Measurements from ENCODE around the gene TRABD2B.

Gene TRABD2B

DNA sequence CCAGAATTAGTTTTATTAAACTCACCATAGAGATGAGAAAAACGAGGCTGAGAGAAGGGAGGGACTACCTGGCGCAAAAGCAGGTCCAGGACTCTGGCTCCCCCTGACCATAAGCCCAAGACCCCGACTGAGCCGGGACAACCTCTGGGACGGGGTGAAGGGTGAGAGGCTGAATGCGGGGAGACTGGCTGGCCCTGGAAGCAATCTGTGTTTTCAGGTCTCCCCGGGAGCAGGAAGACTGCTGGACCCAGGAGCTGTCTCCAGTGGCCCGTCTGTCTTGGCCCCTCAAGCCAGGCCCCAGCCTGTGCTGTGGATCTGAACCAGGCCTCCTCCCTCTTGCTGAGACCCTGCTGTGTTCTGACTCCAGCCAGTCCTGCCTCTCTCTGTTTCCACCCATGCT lies 240.8 kb downstream of the TRABD2B start:
- no peak for TF ChIP-seq CTCF (conservative IDR thresholded peaks at IDR 0.05)
- H3K27ac ChIP-seq, result no peak overlapping the region

- no peak overlapping the region for H3K27ac ChIP-seq
Measured at GRCh38 chr1:47756006-47756405, 241.2 kb downstream of the TRABD2B start.

DNA sequence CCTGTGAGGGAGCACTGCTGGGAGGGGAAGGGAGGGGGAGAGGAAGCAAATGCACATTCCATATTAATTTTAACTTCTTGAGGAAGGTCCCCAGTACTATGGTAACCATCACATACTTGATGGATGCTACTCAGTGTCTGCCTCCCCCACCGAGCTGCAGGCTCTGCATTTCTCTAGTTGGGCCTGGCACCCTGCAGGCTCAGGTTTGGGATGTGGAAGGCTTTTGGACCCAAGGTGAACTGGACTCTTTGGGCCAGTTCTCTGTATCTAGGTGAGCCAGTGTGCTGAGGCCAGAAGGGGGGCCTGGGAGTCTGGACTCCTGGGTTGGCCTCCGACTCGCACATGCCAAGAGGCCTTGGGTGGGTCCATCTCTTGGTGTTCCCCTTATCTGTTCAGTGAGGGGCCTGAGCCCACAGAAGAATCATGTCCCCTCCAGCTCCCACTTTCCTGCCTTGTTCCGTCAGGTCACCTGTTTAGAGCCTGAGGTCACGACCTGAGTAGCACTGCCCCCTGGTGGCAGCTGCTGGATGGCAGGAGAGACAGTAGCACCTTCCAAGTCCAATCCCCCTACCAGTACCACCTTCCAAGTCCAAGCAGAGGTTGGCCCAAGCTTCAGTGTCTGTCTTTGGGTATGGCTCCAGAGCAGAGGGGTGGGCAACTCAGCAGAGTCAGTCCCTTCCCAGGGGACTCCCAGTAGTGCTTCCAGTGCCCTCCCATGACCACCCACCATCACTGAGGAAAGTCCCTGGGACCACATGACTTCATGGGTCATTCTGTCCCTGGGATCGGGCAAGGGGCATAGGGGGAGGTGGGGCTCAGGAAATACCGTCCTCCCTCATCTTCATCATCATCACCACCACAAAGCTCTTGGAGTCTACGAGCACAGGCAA lies 241.8 kb downstream of the TRABD2B start:
- no peak overlapping the region for H3K27ac ChIP-seq
- TF ChIP-seq CTCF (conservative IDR thresholded peaks at IDR 0.05), result peak; percentile 36; the same call in 1 of the 2 replicates

More at GRCh38 chr1:47756006-47756405, 241.2 kb downstream of the TRABD2B start:
- TF ChIP-seq CTCF (conservative IDR thresholded peaks at IDR 0.05), result no peak

GRCh38 chr1:47754221-47754620 lies 243.0 kb downstream of the TRABD2B start:
- TF ChIP-seq CTCF (conservative IDR thresholded peaks at IDR 0.05), result no peak
- H3K27ac ChIP-seq, result no peak overlapping the region

GRCh38 chr1:47753808-47754207 lies 243.4 kb downstream of the TRABD2B start:
- H3K27ac ChIP-seq, result no peak overlapping the region
- no peak for TF ChIP-seq CTCF (conservative IDR thresholded peaks at IDR 0.05)

GRCh38 chr1:47752559-47752958 lies 244.6 kb downstream of the TRABD2B start:
- no peak for TF ChIP-seq CTCF (conservative IDR thresholded peaks at IDR 0.05)
- peak overlapping the region; percentile 74 for H3K27ac ChIP-seq

- peak overlapping the region; percentile 74 for H3K27ac ChIP-seq
- TF ChIP-seq CTCF (conservative IDR thresholded peaks at IDR 0.05), result no peak
Measured at GRCh38 chr1:47751996-47752451, 245.2 kb downstream of the TRABD2B start.

All from VCaP (cell line).